ENCODE results near the gene CTNND2.
"Not testable (repeated sequence)": the region's sequence is repeated elsewhere in the genome, so short reads cannot be mapped to it uniquely, and the experiment has no call there.

CTNND2 gene

DNA sequence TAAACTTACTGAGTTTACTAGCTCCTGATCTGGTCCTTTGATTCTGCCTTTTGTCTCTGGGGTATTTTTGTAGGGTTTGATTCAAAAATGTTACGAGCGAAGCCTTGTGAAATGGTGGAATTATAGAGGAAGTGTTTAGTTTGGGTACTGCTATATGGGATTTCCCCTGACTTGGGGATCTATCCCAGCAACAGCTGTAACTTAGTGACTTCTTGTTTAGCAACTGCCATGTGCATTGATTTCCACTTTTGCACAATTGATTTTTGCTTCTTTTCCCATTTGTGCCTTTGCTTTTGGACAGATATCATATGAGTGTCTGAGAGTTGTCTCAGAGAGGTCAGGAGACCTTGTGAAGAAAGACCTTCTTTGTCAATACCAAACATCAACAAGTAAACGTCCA lies 894.7 kb downstream of the CTNND2 start:
- no peak for DNase-seq

DNA sequence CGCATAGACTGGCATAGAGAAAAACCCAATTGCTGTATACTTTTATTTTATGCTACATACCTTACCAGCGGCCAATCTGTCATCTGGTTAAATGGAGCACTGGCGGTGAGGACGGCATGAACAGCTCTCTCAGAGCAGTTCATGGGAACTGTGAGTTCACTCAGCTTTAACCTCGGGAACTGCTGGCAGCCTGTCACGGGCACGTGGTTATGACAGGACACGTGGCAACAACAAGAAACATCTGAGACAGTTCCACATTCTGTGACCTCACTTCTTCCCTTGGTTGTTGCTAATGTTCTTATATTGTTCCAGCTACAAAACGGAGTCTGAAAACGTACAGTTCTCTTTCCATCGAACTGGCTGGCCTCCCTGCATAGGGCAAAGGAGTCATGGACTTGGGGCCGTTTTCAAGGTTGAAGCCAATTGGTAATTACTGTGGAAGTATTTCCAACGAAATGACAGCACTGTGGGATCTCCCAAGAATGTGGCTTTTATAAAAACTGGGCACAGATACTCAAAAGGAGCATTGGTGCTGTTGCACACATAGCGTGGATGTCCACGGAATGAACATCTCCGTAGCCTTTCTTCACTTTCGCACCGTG lies 896.9 kb downstream of the CTNND2 start:
- no peak for DNase-seq

DNA sequence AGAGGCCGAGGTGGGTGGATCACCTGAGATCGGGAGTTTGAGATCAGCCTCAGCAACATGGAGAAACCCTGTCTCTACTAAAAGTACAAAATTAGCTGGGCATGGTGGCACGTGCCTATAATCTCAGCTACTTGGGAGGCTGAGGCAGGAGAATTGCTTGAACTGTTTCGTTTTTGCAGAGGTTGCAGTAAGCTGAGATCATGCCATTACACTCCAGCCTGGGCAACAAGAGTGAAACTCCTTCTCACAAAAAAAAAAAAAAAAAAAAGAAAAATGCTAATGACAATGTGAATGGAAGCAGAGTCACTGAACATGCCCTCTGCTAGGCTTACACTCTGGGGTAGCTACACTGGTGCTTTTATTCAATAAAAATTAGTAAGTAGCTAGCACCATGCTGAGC lies 899.7 kb downstream of the CTNND2 start:
- not testable (repeated sequence) for DNase-seq

DNA sequence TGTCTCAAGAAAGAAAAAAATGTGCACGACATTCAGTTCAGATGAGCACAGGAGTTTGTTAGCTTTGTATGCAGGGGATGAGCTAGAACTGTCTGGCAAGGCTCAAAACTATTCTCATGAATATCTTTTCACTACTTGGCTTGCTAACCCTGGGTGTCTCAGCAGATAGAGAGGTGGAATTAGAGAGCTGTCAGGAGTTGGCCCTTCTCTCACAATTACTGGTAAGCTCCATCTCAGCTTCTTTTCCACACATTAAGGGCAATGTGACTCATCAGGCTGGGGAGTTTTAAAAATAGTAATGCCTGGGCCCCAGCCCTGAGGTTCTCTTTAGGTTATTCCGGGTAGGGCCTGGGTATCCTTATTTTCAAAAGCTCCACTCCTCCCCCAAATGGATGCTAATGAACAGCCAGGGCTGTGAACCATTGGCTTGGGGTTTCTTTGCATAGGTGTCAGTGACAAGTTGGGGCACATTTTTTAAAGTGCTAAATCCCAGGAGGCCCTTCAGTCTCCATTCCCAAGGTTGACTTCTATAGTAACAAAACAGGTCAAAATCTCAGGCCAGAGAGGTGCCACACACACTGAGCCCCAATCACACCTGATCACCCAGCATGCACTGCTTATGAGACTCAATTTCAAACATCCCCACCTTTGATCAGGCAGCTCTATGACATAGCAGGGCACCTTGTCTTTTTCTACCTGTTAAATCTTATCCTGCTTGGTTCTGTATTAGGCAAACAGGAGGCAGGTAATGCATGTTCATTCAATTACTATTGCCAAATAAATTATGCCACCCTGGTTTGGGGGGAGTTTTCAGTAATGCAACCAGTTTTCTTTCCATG lies 903.5 kb downstream of the CTNND2 start:
- DNase-seq, result no peak

DNA sequence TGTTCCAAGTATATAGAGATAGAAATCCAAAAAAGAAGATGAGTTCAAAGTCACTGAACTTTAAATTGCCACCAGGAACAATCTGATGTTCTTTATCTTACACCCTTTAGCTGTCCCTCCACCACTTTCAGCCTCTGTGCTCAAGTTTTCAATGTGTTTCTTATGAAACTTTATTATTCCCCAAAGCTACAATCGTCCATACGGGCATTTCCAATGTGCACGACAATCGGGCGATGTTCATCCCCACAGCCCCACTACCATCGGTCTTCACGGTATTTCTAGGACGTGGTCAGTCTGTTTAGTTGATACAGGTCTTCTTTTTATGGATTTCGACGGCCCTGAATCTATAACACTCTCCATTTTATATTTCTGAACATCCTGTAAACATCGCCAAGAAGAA lies 904.5 kb downstream of the CTNND2 start:
- no peak for DNase-seq

DNA sequence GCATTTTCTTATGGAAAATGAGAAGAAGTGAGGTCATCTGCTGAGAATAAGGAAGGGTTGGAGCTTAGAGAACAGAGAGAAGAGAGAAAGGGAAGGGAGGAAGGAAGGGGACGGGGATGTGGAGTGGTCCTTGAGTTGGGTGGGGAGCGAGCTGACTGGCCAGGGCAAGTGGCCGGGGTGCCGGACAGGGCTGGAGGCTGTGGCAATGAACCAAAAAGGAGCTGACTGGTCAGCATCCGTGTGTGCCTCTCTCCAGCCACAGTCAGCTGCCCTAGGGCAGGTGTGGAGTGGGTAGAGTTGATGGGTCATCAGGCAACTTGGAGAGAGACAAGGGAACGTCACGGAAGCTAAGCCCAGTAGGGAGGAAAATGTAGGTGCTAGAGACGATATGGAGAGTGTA lies 908.4 kb downstream of the CTNND2 start:
- no peak for DNase-seq

DNA sequence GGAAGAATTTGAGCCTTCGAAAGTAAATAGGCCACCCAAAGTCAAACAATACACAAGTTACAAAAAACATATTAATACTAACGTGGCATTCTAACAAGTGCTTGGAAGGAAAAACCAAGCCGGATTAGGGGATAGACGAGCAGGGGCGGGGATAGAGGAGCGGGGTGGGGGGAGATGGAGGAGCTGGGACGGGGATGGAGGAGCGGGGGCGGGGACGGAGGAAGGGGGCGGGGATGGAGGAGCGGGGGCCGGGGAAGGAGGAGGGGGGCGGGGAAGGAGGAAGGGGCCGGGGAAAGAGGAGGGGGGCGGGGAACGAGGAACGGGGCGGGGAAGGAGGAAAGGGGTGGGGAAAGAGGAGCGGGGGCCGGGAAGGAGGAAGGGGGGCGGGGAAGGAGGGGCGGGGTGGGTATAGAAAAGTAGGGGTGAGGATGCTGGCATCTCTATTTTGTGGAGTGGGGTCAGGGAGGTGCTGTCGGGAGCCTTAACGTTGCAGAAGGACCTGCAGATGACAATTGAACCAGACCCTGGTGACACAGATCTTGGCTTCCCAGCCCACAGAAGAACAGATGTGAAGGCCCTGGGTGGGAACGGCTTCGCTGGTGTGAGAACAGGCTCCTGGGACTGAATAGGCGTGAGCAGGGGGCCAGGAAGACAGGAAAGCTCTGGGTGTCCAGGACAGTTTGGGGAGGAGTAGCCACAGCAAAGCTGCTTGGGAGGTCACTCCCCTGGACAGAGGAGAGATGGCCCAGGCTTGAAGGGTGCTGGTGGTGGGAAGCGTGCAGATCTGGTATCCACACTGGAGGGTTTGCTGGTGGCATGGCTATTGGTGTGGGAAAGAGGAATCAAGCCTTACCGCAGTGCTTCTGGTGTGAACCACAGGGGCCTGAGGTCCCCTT lies 909.9 kb downstream of the CTNND2 start:
- DNase-seq, result no peak

DNA sequence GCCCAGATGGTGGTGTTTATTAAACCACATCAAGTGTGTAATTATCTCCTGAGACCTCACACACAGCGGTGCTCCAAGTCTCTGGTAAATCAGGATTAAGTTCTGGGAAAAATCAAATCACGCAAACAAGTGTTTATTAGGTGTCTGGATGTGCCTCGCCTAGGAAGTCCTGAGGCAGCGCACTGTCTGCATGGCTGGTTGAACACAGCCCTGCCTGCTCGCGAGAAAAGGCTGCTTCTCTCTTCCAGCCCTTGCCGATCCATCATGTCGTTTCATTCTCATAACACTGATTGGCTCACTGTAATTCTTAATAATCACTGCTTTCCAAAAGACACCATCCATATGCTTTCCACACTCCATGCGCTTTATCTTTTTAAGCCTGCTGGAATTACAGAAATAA lies 913.6 kb downstream of the CTNND2 start:
- no peak for DNase-seq

DNA sequence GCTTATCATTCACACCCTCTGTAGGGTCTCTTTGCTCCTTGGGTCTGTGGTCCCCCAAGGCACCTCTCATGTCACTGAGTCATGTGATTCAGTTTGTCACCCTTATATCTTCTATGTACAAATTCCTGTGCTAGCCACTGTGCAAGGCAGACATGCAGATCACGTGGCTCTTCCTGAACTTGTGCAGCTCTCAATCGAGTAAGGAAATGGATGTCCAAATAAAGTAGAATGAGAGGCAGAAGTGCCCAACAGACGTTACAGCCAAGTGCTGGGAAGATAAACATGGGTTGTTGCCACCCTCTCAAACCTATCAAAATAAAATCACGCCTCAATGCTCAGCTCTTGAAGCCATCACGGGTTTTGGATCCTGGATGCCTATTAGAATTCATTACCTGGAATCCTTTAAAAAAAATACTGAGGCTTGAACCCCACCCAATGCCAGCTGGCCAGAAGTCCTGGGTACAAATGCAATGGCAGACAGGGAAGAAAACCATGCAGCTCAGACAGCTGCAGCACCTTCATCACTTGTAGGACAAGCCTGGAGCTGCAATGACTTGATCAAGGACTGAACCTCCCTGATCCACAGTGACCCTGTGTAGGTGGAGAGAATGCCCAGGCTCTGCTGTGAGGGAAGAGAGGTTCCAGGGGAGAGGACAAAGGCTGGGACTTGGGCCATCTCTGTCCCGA lies 914.5 kb downstream of the CTNND2 start:
- DNase-seq, result no peak

DNA sequence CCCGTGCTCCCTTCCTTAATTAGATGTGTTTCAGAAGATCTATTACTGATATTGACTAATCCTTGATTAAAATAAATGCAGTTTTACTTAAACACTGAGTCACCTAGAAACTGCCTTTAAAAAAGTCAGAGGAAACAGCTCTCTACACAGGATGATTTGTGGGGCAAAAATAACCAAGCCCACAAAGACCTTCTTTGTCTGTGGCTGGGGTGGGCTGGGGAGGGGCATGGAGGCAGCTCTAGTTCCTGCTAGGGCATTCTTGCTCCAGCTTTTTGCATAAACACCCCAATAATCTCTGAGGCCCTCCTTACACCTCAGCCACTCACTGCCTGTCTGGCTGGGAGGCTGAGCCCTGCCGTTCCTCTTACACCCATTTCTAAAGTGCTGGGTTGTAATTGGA lies 915.6 kb downstream of the CTNND2 start:
- no peak for DNase-seq

DNA sequence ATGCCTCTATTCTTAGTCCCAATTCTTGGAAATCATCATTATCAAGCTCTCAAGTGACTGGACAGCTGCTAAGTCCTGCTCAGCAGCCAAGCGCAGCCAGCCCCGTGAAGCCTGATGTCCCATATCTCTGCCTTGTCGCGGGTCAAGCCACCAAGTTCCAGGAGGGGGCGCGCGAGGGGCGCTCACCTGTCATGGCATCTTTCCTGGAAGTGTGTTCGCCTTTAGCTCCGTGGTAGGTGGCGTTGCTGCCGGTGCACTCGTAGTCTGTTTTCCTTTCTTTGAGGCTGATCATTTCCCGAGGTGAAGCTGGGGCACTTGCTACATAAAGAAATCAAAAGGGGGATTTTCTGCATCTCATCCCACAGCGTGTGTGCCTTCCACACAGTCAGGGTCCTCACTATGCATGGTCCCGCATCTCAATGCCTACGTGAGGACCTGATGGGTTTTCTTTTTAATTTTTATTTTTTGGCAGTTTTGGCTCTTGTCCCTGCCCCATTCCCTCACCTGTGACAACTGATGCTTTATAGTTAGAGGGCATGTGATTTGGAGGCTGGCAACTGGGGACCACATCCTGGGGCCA lies 916.2 kb downstream of the CTNND2 start:
- peak; percentile 4 to 50 (median 20) for DNase-seq

DNA sequence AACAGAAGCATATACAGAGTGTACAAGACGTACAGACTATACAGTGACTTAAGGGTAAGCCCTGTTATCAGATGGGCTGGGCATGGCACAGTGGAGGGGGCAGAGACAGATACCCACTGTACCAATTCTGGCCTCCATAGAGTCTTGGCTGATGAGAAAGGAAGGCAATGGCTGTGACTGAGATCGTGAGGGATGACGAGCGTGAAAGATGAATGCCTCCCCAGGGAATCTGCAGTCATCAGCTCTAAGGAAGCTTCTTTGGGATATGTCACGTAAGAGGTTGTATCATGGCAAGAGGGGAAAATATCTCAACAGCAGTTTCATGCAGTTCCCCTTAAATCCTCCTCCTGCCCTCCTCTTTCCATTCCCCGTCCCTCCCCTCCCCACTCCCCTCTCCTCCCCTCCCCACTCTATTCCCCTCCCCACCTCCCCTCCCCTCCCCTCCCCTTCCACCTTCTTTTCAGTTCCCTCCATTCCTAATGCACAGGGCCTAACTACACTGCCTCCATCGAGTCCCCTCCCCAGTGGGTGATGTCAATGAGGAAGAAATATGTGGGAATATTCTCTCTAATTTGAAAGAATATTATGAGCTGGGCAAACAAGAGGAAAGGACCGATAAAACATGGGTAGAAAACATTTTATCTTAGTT lies 916.8 kb downstream of the CTNND2 start:
- no peak for DNase-seq

DNA sequence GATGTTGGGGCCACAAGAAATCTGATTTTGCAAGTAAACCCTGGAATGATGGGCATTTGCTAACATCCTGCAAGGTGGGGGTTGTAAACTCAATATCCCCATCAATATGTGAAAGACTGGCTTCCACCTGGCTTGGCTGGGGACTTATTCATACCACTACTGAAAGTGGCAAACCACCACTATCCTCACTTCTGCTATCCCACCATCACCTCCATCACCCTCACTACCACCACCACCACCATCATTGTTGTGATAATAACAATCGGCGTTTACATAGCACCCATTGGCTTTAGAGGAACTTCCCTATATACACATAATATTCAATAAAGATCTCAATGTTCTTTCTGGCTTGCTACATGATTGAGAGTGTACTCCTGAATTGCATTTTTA lies 918.5 kb downstream of the CTNND2 start:
- DNase-seq, result no peak

DNA sequence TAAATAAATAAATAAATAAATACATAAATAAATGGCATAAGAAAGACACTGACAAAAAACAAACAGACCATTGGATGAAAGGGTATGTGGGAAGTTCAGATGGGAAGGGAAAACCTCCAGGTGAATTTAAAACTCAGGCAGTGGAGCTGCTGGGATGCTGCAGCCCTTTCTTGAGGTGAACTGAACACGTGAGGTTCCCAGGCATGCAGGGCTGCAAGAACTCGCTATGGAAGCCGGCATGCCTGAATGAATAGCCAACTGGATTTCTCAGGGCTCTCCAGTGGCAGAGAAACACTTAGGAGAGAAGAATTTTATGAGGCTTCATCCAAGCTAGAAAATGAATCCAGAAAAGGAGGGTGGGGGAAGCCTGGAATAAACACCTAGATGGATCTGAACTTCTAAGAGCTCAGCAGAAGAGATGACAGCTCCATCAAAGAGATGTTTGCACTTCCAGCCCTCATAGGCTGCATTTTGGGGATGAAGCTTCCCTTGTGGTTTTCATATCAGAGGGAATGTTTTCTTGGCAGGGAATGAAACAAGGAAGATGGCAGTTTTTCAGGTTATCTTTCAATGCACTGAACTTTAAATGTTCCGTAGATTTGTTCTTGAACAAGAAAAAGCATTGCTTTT lies 919.0 kb downstream of the CTNND2 start:
- DNase-seq, result no peak

DNA sequence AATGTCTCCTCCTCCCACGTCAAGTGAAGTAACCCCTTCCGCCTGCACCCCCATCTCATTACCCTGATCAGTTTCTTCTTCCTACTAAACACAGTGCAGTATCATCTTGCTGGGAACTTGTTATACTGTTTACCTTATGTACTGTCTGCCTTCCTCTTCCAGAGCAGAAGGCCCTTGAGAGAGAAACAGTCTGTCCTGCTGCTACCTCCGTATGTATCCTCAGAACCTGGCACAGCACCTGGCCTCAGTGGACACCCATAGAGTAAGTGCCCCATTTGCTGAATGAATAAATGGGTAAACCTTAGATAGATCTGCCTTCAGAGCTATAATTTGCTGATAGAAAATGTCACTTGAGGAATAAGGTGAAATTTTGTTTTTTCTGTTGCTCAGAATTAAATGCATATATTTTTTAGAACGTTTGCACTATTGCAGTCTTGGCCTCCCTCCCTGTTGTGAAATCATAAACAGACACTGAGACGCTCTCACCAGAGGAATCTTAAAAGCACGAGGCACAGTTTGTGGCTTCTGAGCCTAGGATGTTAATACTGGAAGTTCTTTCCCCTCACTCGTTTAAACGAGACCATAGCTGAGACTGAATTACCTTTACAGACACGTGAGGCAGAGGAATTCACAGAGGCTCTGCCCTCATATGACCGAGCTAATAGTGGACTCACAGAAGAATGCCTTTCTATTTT lies 920.1 kb downstream of the CTNND2 start:
- DNase-seq, result no peak

DNA sequence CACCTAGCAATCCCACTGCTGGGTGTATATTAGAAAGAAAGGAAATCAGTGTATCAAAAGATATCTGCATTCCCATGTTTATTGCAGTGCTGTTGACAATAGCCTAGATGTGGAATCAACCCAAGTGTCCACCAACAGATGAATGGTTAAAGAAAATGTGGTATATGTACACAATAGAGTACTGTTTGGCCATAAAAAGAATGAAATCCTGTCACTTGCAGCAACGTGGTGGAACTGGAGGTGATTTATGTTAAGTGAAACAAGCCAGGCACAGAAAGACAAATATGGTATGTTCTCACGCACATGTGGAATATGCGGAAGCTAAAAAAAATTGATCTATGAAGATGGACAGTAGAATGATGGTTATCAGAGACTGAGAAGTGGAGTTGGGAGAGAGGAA lies 921.6 kb downstream of the CTNND2 start:
- no peak for DNase-seq

DNA sequence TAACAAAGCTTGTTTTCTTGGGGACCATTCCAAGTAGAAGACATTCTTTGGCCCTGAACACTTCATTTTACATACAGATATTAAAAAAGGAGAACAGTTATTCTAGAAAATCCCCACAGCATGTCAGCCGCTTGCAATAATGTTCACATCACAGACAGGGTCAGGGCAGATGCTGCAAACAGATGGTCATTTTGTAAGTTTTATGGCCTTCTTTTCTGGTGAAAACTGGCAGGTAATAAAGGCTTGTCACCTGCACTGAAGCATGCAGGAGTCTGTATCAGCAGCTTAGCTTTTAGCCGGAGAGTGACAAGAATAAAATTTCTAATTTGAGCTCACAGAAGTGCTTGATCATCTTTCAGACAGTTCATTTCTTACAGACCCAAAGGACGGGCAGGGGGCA lies 922.3 kb downstream of the CTNND2 start:
- no peak for DNase-seq

DNA sequence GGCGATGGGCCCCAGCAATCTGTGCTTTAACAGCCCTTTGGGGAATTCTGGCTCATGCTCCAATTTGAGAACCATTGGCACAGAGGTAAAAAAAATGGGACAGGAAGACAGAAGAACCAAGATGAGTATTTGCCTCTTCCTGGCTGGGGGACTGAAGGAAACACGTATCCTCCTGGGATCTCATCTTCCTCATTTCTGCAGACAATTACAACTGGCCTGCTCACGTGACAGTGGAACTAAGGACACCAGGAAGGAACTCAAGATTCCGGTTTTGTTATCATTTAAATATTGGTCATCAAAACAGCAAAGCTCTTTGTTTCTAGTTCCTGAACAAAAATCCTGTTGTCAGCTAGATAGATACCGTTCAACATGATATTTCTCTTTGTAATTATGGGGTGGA lies 927.2 kb downstream of the CTNND2 start:
- DNase-seq, result no peak

DNA sequence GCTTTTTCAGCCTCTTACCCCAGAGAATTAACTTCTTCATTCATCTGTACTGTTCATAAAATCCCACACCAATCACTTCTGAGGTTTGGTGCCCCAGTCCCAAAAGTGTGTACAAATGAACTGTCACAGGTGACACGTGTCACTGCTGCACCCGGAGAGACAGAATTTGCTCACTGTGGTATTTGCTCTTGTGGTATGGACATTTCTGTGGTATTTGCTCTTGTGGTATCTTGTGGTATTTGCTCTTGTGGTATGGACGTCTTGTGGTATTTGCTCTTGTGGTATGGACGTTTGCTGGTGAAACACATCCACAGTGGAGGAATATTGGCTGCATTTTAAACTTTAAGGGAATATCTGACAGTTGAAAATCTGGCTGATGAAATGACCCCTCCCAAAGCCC lies 928.3 kb downstream of the CTNND2 start:
- DNase-seq, result no peak

DNA sequence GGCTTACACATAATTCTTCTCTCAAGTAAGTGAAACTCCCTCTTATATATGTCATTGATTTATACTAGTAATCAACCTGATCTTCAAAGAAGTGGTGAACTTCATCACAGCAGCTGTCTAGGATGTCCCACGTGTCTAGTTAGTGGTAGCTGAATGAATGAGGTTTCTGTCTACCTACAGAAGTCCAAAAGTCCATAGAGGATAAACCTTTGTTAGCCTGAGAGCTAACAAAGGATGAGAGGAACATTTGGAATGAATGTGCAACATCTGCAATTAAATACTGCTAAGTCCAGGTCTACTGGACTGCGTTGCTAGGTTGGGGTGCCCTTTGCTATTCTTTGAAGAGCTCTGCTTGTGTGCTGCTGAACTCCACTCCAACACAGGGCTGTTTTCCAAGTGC lies 929.4 kb downstream of the CTNND2 start:
- DNase-seq, result no peak

DNA sequence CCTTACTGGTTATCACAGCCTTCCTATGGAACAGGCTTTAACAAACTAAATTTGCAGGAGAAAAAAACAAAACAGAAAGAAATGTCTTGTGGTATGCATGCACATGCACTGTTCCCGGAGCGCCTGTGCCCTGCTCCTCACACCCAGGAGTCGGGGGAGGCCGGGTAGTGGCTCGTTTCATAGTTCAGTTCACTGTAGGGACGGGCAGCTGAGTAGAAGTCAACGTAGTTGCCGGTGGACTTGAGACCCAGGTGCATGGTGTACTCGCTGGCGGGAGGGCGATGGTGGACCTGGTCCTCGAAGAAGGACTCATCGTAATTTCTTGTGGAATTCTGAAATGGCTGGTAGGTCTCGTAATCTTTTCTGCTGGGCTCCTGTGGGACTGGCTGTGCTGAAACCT lies 930.9 kb downstream of the CTNND2 start:
- DNase-seq, result no peak

All from stimulated activated naive CD4-positive, alpha-beta T cell (primary cell).